GM13976 (cell line): ENCODE data around the gene KXD1.
"Not testable (repeated sequence)": the region's sequence is repeated elsewhere in the genome, so short reads cannot be mapped to it uniquely, and the experiment has no call there.

Experiments
- DNase-seq: peaks from one replicate; pipeline ENCODE4 v3.0.0; 2012; ENCODE audit warnings: low spot score
- CTCF ChIP-seq: IDR thresholded peaks from 2 replicates; pipeline ENCODE4 v1.5.1; 2012; ENCODE audit warnings: borderline replicate concordance, mild to moderate bottlenecking; ENCODE audit not compliant: insufficient read depth; ENCODE audit errors: extremely low read depth, missing control alignments, control extremely low read depth
- in situ Hi-C: fragments of 300-500 bp; cut with MboI; formaldehyde crosslinking; loops from one replicate; pipeline ENCODE4 v1.12.0; 2022; ENCODE audit warnings: low sequenced_read_pairs, mixed read lengths, inconsistent platforms; ENCODE audit not compliant: unreplicated experiment

KXD1 gene

GRCh38 chr19:18517606-18518005, 40.1 kb upstream of the KXD1 start:
- in situ Hi-C loops, result no loop called here
- no peak for TF ChIP-seq CTCF
- no peak for DNase-seq

DNA sequence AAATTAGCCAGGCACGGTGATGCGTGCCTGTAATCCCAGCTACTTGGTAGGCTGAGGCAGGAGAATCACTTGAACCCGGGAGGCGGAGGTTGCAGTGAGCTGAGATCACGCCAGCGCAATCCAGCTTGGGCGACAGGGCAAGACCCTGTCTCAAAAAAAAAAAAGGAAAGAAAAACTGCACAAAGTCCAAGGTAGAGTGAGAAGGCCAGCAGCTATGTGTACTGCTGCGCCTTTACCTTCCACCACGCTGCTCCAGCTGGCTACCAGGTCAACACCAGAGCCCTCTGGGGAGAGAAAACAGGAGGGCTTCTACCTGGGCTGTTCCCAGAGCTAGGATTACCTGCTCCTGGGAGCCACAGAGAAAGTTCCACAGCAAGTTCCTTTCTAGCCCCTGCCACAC, 39.0 kb upstream of the KXD1 start:
- in situ Hi-C loops, result no loop called here
- no peak for DNase-seq
- no peak for TF ChIP-seq CTCF

DNA sequence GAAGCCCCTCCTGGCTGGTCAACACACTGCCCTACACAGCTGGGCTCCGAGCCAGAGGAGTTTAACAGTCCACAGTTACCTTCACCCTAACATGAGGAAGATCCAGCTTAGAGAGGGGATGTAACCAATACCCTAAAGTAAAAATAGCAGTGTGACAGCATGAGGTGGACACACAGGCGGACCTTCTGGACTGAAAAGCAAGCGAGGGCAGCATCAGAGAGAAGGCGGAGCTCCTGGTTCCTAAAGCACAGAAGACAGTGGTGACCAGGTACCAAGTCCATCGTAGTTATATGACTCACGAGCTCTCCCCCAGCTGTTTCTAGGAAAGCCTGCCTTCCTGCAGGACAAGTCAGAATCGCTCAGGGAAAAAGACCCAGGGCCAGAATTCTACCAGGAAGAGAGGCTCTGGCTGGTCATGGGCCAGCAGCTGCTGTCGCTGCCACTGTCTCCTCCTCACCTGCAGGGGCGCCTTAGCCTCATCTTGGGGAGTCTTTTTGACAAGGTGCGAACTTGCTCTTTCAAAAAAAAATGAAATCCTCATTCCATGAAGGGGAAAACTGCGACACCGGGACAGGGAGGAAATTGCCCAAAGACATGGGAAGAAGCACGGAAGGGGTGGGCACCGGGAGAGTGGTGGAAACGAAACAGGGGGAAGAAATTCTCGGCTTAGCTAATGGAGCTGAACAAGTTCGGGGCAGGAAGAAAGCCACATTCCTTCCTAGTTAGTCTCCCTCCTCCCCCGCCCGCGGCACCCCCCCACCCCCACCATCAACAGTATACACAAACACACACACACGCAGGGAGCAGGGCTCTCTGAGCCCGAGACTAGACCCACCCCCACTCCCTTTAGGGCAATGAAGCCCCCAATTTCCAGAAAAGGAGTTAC, 37.5 kb upstream of the KXD1 start:
- peak; percentile 73 for DNase-seq
- in situ Hi-C loops, result no loop called here
- peak; percentile 88 for TF ChIP-seq CTCF

DNA sequence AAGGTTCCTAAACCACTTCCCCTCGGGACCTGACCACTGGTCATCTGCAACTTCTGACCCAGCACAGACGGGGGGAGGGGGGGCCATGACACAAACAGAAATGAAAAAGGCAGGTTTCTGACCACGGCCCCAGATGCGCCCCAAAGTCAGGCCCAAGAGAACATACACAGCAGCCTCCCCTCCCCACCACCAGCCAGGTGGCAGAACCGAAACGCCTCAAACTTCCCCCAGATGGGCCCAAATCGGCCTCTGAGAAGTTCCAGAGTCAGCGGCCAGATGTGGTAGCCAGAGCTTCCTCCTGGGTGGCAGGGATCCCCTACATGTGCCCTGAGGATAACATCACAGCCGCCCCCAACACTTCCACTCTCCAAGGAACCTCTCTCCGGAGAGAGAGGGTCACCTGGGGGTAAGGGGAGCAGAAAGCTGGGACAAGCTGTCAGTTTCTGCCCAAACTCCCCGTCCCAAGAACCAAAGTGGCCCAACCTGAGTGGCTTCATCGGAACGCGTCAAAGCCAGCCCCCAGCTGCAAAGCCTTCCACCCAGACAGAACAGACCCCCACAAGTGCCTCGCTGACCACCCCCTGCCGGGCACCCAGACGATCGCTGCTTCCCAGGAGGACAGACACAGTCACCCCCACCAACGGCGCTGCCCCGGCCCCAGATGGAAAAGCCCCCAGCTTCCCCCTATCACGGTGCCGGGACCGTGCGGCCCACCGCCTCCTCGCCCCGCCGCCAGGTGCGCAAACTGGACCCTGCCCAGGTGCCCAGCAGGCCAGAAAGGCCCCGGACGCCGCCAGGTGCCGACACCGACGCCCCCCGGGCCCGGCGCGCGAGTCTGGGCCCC, 36.6 kb upstream of the KXD1 start:
- in situ Hi-C loops, result no loop called here
- no peak for DNase-seq
- no peak for TF ChIP-seq CTCF

GRCh38 chr19:18521692-18522123, 36.0 kb upstream of the KXD1 start, which contains the start of gene ELL:
Gene ELL, minus strand, starts transcription at chr19:18522070. Its CDS starts 15 bp downstream, at chr19:18522055.
- in situ Hi-C loops, result no loop called here
- DNase-seq, result no peak
- no peak for TF ChIP-seq CTCF

DNA sequence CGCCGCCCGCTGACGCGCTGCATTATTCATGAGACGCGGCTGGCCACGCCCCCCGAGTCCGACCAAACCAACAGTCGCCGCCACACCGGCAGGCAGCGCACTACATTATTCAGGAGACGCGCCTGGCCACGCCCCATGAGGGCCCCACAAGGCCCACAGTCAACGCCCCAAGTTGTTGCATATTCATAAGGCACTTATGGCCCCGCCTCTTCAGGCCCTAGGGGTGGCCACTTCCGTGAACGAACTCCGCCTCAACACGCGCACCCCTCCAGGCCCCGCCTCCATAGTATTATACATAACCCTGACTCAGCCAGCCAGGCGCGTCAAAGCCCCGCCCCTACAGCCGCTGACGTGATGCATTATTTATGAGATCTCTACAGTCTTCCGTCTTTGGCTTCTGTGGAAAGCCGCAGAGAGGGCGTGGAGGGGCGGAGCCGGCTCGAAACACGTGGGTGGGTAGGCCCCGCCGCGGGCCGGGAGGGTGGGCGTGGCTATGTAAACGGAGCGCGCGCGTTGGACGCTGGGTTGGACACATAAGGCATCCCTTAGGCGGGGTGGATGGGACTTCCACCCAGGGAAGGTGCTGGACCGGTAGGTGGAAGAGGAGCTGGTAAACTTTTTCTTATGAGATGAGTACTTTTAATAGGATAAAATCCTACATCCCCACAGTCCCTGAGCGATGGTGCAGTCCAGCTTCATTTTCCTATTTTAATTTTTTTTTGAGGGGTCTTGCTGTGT, 35.4 kb upstream of the KXD1 start:
- DNase-seq, result peak; percentile 99
- TF ChIP-seq CTCF, result no peak
- in situ Hi-C loops, result no loop called here

GRCh38 chr19:18522862-18523440, 34.7 kb upstream of the KXD1 start:
- in situ Hi-C loops, DNase-seq: not testable (repeated sequence)
